ENCODE data around the gene LGI2.

The LGI2 gene

DNA sequence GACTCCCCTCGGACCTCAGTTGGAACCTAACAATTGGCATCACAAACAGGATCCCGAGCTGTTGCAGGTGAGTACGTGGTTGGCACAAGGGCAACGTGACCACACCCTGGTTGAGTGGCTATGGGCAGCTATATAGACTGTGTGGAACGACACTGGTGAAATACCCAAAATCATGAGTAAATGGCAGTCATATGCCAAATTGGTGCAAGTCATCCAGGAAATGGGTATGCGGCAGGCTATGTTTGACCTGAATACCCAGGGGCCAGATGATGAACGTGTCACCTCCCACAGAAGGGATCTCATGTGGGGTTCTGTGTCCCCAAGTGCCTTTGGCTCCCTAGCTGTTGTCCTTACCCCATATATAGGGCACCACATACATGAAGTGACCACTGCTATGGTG is 64.7 kb downstream of the LGI2 start:
- DNase-seq (ENCODE audit: low spot score), result no peak

DNA sequence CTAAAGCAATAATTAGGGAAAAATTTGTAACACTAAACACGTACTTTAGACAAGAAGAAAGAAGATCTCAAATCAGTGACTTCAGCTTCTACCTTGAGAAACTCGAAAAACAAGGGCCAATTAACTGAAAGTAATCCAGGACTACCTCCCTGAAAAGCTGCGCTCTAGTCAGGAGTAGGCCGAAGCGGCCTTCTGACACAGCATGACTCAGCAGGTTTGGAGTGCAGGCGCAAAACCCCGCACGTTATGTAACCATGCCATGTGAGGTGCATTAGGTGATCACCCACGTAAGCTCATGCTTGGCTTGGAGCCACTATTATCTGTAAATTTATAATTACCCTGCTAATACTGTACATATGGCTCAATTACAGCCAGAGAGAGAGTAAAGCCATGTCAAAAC is 65.1 kb downstream of the LGI2 start:
- DNase-seq (ENCODE audit: low spot score), result no peak

DNA sequence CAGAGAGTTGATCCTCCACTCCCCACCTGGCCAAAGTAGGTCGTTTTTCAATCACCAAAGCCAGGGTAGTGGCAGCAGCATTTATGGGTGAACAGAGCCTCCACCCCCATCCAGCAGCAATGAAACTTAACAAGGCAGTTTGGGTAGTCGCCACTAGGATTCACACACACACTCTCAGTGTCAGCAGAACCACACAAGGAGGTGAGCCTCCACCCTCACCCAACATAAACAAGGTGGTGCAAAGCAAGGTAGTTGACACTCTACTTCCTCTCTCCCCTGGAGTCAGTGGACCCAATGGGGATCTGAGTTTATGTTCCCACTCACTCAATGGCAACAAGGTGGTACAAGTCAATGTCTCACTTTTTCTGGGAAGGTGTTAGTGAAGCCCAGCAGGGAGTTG is 67.5 kb downstream of the LGI2 start:
- DNase-seq (ENCODE audit: low spot score), result no peak

DNA sequence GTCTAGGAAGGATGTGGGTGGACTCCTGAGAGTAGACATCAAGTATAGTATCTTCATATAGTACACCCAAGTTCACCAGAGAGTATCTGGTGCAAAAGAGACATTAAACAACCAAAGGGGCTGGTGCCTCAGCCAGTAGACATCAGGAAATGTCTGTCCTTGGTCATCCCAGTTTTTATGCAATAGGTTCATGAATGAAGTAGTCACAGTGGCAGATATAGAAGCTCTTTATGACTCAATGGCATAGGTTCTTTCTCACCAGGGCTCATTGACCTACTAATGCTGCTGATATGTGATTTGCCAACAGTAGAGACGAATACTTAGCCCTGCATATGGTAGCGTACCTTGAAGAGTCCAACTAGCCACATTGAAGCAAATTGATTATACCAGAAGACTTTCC is 72.9 kb downstream of the LGI2 start:
- no peak for DNase-seq (ENCODE audit: low spot score)

DNA sequence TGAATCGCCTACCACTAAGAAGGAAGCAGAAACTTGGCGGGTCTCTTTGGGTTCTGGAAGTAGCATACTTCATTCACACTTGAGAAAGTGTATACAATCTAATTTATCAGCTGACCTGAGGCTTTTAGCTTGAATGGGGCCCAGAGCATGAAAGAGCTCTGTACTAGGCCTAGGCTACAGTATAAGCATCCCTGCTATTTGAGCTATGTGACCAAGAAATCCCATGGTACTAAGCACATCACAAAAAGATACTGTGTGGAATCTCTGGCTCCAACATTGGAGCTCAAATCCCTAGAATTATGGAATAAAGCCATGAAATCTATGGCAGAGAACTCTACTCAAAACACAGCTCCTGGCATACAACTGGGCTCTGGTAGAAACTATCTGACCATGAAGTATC is 74.0 kb downstream of the LGI2 start:
- DNase-seq (ENCODE audit: low spot score), result no peak

DNA sequence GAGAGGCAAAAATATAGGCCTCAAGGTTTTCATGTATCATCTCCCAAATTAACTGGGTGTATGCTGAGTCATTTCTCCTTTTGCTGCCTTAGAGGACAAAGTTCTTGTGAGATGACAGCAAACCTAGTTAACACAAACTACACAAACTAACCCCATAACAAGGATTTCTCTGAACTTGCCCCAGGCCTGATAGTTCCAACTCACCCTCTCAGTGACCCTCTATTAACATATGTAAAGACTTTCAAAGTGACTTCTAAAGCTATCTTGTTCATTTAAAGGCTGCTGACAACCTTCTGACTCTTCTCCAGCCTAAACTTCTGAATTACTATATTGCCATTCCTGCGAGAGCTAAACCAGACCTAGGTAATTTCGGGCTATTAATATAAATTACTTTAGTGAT is 74.7 kb downstream of the LGI2 start:
- DNase-seq (ENCODE audit: low spot score), result no peak

DNA sequence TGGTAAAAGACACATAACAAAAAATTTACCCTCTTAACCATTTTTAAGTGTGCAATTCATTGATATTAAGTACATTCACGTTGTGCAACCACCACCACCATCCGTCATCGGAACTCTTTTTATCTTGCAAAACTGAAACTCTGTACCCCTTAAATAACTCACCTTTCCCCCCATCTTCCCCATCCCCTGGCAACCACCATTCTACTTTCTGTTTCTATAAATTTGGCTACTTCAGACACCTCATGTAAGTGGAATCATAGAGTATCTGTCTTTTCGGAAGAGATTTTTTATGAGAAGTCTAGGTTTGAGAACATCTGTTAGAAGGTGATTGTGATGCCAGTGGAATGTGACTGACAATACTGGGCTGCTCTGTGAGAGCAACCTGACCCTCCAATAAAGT is 78.1 kb downstream of the LGI2 start:
- DNase-seq (ENCODE audit: low spot score), result no peak

DNA sequence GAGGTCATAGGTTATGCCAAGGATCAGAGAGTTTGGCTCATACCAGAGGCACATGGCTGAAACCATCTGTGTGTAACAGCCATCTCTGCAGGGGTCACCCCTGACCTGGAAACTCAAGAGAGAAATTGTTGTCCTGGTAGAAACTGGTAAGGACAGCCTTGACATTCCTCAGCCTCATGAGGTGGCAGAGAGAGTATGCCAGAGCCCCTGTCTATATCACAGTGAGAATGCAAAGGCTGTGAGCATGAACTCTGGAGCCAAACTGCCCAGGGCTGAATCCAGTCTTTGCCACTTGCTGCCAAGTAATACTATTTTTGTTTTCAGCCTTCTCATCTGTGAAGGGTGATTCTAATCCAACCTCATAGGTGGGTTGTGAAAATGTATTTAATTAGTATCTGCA is 80.8 kb downstream of the LGI2 start:
- DNase-seq (ENCODE audit: low spot score), result no peak

Measured in AG08396 (cell line).